IPS-20b (cell line): ENCODE measurements around the gene TBC1D12.

Experiments used
- H3K27ac ChIP-seq: one replicate; pipeline ENCODE4 v1.5.1; 2013; ENCODE audit warnings: low read length
- H3K27me3 ChIP-seq: 2 replicates; pipeline ENCODE4 v1.6.1; 2013; ENCODE audit warnings: mild to moderate bottlenecking, low read length, inconsistent platforms; ENCODE audit not compliant: insufficient read depth
- H3K36me3 ChIP-seq: 2 replicates; pipeline ENCODE4 v1.6.1; 2013; ENCODE audit warnings: low read depth, mild to moderate bottlenecking, inconsistent platforms, low read length, moderate library complexity; ENCODE audit not compliant: insufficient read depth
- H3K4me1 ChIP-seq: 2 replicates; pipeline ENCODE4 v1.6.1; 2013; ENCODE audit warnings: mild to moderate bottlenecking, control low read depth, inconsistent platforms, low read length, moderate library complexity; ENCODE audit not compliant: insufficient read depth
- H3K4me3 ChIP-seq: 2 replicates; pipeline ENCODE4 v1.5.1; 2013; ENCODE audit warnings: mild to moderate bottlenecking, low read length, inconsistent platforms
- H3K9ac ChIP-seq: 2 replicates; pipeline ENCODE4 v1.6.1; 2013; ENCODE audit warnings: low read depth, mild to moderate bottlenecking, inconsistent platforms, low read length, moderate library complexity
- H3K9me3 ChIP-seq: 2 replicates; pipeline ENCODE4 v1.6.1; 2013; ENCODE audit warnings: mild to moderate bottlenecking, low read depth, low read length, inconsistent platforms; ENCODE audit not compliant: insufficient read depth

TBC1D12 gene

GRCh38 chr10:94462130-94462529, 59.8 kb downstream of the TBC1D12 start:
- no peaks in the 10 kb centered on the region for H3K4me1 ChIP-seq
- no peaks in the 10 kb centered on the region for H3K27me3 ChIP-seq
- no peak overlapping the region for H3K9ac ChIP-seq
- no peak overlapping the region for H3K27ac ChIP-seq
- no peak overlapping the region for H3K4me3 ChIP-seq
- no peaks in the 10 kb centered on the region for H3K36me3 ChIP-seq
- no peaks in the 10 kb centered on the region for H3K9me3 ChIP-seq

- Histone ChIP-seq H3K9me3 (no peaks in the 10 kb centered on the region), H3K4me3 (no peak overlapping the region), H3K27me3 (no peaks in the 10 kb centered on the region), H3K4me1 (no peaks in the 10 kb centered on the region), H3K36me3 (no peaks in the 10 kb centered on the region), H3K9ac (no peak overlapping the region), H3K27ac (no peak overlapping the region)
Observed at GRCh38 chr10:94465684-94466083, 63.3 kb downstream of the TBC1D12 start.

GRCh38 chr10:94481410-94481809, 79.1 kb downstream of the TBC1D12 start:
- H3K9ac ChIP-seq: no peak overlapping the region
- H3K27ac ChIP-seq: no peak overlapping the region
- H3K36me3 ChIP-seq: no peaks in the 10 kb centered on the region
- H3K4me3 ChIP-seq: no peak overlapping the region
- peaks cover 7% of the 10 kb centered on the region for H3K9me3 ChIP-seq
- H3K27me3 ChIP-seq: no peaks in the 10 kb centered on the region
- H3K4me1 ChIP-seq: no peaks in the 10 kb centered on the region

- Histone ChIP-seq H3K4me1 (no peaks in the 10 kb centered on the region), H3K4me3 (no peak overlapping the region), H3K9ac (no peak overlapping the region), H3K36me3 (no peaks in the 10 kb centered on the region), H3K27me3 (no peaks in the 10 kb centered on the region), H3K9me3 (peaks cover 7% of the 10 kb centered on the region), H3K27ac (no peak overlapping the region)
Observed at GRCh38 chr10:94483970-94484369, 81.6 kb downstream of the TBC1D12 start.

GRCh38 chr10:94485094-94485493, 82.8 kb downstream of the TBC1D12 start:
- Histone ChIP-seq H3K36me3 (no peaks in the 10 kb centered on the region), H3K27ac (no peak overlapping the region), H3K27me3 (no peaks in the 10 kb centered on the region), H3K4me3 (no peak overlapping the region), H3K4me1 (no peaks in the 10 kb centered on the region; the same call in 1 of the 2 replicates), H3K9me3 (peaks cover 7% of the 10 kb centered on the region), H3K9ac (no peak overlapping the region)

- Histone ChIP-seq H3K27ac (no peak overlapping the region), H3K9ac (no peak overlapping the region), H3K4me1 (no peaks in the 10 kb centered on the region; the same call in 1 of the 2 replicates), H3K9me3 (peaks cover 7% of the 10 kb centered on the region), H3K36me3 (no peaks in the 10 kb centered on the region), H3K27me3 (no peaks in the 10 kb centered on the region), H3K4me3 (no peak overlapping the region)
Observed at GRCh38 chr10:94487575-94487974, 85.2 kb downstream of the TBC1D12 start.

- no peak overlapping the region for H3K9ac ChIP-seq
- no peak overlapping the region for H3K4me3 ChIP-seq
- H3K4me1 ChIP-seq: no peaks in the 10 kb centered on the region; the same call in 1 of the 2 replicates
- H3K27ac ChIP-seq: no peak overlapping the region
- H3K27me3 ChIP-seq: no peaks in the 10 kb centered on the region
- H3K9me3 ChIP-seq: peaks cover under 1% of the 10 kb centered on the region; the same call in 1 of the 2 replicates
- H3K36me3 ChIP-seq: no peaks in the 10 kb centered on the region
Observed at GRCh38 chr10:94489107-94489506, 86.8 kb downstream of the TBC1D12 start.

GRCh38 chr10:94489976-94490788, 87.8 kb downstream of the TBC1D12 start:
- Histone ChIP-seq H3K4me3 (no peak overlapping the region), H3K27ac (no peak overlapping the region), H3K27me3 (no peaks in the 10 kb centered on the region), H3K4me1 (no peaks in the 10 kb centered on the region; the same call in 1 of the 2 replicates), H3K9me3 (no peaks in the 10 kb centered on the region), H3K36me3 (no peaks in the 10 kb centered on the region), H3K9ac (no peak overlapping the region)

GRCh38 chr10:94490789-94491039, 88.4 kb downstream of the TBC1D12 start:
- no peak overlapping the region for H3K9ac ChIP-seq

GRCh38 chr10:94493463-94493862, 91.1 kb downstream of the TBC1D12 start:
- H3K27me3 ChIP-seq: no peaks in the 10 kb centered on the region

More at GRCh38 chr10:94490789-94491039, 88.4 kb downstream of the TBC1D12 start:
- Histone ChIP-seq H3K4me1 (no peaks in the 10 kb centered on the region; the same call in 1 of the 2 replicates), H3K36me3 (no peaks in the 10 kb centered on the region), H3K27ac (no peak overlapping the region), H3K4me3 (no peak overlapping the region), H3K9me3 (no peaks in the 10 kb centered on the region), H3K27me3 (no peaks in the 10 kb centered on the region)

GRCh38 chr10:94496010-94496409, 93.7 kb downstream of the TBC1D12 start:
- no peak overlapping the region for H3K4me3 ChIP-seq

More at GRCh38 chr10:94493463-94493862, 91.1 kb downstream of the TBC1D12 start:
- H3K9me3 ChIP-seq: no peaks in the 10 kb centered on the region
- H3K4me1 ChIP-seq: no peaks in the 10 kb centered on the region; the same call in 1 of the 2 replicates
- no peak overlapping the region for H3K27ac ChIP-seq
- H3K9ac ChIP-seq: no peak overlapping the region
- H3K4me3 ChIP-seq: no peak overlapping the region
- no peaks in the 10 kb centered on the region for H3K36me3 ChIP-seq

GRCh38 chr10:94496646-94497045, 94.3 kb downstream of the TBC1D12 start:
- Histone ChIP-seq H3K36me3 (no peaks in the 10 kb centered on the region), H3K4me1 (no peaks in the 10 kb centered on the region), H3K9me3 (no peaks in the 10 kb centered on the region), H3K9ac (no peak overlapping the region), H3K27ac (no peak overlapping the region), H3K27me3 (no peaks in the 10 kb centered on the region), H3K4me3 (no peak overlapping the region)

More at GRCh38 chr10:94496010-94496409, 93.7 kb downstream of the TBC1D12 start:
- H3K27ac ChIP-seq: no peak overlapping the region
- H3K9me3 ChIP-seq: no peaks in the 10 kb centered on the region
- H3K27me3 ChIP-seq: no peaks in the 10 kb centered on the region
- no peak overlapping the region for H3K9ac ChIP-seq
- H3K36me3 ChIP-seq: no peaks in the 10 kb centered on the region
- no peaks in the 10 kb centered on the region for H3K4me1 ChIP-seq
